ENCODE measurements around the gene CSF1R. TPM values are rescaled to one million over a fixed set of nuclear protein-coding genes. Genes with fewer than 3 reads are reported as not detected.

Gene CSF1R
- total RNA-seq, 3 donors from 2014 or later (not counting 1 experiment from before 2014, with no cell fraction given), result 4.9 to 39.0 (median 7.8) TPM

DNA sequence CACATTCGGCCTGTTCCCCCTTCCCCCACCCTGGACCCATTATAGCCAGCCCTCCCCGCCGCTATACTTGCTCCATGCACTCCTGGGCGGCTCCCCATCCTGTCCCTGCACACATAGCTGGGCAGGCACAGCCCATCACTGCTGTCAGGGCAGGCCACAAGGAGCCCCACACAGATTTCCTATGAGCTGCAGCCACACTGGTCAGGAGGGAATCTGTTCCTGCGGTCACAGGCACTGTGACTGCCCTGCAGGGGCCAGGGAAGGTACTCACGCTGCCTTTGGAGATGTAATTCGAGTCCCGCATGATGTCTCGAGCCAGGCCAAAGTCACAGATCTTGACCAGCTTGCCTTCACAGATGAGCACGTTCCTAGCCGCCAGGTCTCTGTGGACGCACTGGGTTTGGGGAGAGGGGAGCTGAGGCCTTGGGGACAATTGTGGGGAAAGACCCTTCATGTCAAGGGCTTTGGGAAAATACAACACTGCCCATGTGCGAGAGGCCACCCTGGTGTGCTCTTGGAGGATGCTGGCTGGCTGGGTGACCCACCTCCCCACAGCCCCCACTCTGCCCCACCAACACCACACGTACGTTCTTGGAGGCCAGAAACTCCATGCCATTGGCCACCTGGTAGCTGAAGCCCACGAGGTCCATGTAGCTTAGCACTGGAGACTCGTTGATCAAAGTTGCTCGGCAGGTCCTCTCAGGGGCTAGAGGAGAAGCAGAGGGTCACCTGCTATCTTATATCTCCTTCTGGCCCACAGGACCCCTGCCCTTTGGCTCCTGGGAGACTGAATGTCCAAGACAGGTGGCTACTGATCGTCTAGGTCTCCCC lies 34.5 kb upstream of the CSF1R start:
- intact Hi-C loops (cut with micrococcal nuclease), result no loop called here
- no peaks in the 10 kb centered on the region for H3K27me3 ChIP-seq (ENCODE audit: control insufficient read depth, insufficient read depth, low read length)
- 90% methylated on average over 19 of the region's 19 CpGs for WGBS (ENCODE audit: insufficient coverage)
- no peaks in the 10 kb centered on the region for H3K9me3 Mint-ChIP-seq
- H3K4me3 ChIP-seq (ENCODE audit: low read length), result no peak overlapping the region
- no peaks in the 10 kb centered on the region for H3K36me3 ChIP-seq (ENCODE audit: control insufficient read depth, insufficient read depth, low read length)
- no peak overlapping the region for H3K27ac Mint-ChIP-seq
- DNase-seq, result no peak
- H3K4me1 ChIP-seq (ENCODE audit: control insufficient read depth, insufficient read depth, low read length), result peaks cover 8% of the 10 kb centered on the region
- no peak for ATAC-seq
- peaks cover 4 to 5% of the 10 kb centered on the region in 2 donors for H3K4me1 Mint-ChIP-seq
- H3K27ac ChIP-seq (ENCODE audit: low read length), result no peak overlapping the region
- TF ChIP-seq, protein P1, sequence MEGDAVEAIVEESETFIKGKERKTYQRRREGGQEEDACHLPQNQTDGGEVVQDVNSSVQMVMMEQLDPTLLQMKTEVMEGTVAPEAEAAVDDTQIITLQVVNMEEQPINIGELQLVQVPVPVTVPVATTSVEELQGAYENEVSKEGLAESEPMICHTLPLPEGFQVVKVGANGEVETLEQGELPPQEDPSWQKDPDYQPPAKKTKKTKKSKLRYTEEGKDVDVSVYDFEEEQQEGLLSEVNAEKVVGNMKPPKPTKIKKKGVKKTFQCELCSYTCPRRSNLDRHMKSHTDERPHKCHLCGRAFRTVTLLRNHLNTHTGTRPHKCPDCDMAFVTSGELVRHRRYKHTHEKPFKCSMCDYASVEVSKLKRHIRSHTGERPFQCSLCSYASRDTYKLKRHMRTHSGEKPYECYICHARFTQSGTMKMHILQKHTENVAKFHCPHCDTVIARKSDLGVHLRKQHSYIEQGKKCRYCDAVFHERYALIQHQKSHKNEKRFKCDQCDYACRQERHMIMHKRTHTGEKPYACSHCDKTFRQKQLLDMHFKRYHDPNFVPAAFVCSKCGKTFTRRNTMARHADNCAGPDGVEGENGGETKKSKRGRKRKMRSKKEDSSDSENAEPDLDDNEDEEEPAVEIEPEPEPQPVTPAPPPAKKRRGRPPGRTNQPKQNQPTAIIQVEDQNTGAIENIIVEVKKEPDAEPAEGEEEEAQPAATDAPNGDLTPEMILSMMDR (IDR thresholded peaks at IDR 0.05), result no peak
- no peaks in the 10 kb centered on the region for H3K36me3 Mint-ChIP-seq
- H3K9me3 ChIP-seq (ENCODE audit: control insufficient read depth, insufficient read depth, low read length), result no peaks in the 10 kb centered on the region
- H3K4me3 Mint-ChIP-seq, result no peak overlapping the region
- no peaks in the 10 kb centered on the region for H3K27me3 Mint-ChIP-seq (ENCODE audit: low read depth in 2 of 2)

DNA sequence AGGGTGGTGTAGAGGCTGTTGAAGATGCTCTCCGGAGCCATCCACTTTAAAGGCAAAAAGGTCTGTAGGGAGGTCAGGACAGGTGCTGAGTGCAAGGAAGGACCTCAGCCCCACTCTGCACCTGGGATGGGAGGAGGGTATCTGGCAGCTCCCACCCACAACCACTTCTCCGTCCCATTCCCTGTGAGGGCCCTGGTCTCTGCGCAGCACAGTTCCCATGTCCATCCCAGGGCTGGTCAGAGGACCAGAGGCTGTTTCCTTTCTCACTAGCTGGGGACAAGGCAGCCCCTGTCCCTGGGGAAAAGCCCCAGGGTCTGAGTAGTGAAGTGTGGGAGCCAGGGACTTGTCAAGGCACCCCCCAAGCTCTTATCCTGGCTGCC lies 33.7 kb upstream of the CSF1R start:
- H3K4me3 ChIP-seq (ENCODE audit: low read length), result no peak overlapping the region
- H3K27me3 ChIP-seq (ENCODE audit: control insufficient read depth, insufficient read depth, low read length), result no peaks in the 10 kb centered on the region
- TF ChIP-seq, protein P1 (IDR thresholded peaks at IDR 0.05), result no peak
- no peak for DNase-seq
- Mint-ChIP-seq H3K27ac (no peak overlapping the region), H3K27me3 (ENCODE audit: low read depth in 2 of 2) (no peaks in the 10 kb centered on the region), H3K36me3 (no peaks in the 10 kb centered on the region), H3K4me3 (no peak overlapping the region), H3K9me3 (no peaks in the 10 kb centered on the region), H3K4me1 (peaks cover 4 to 5% of the 10 kb centered on the region in 2 donors)
- intact Hi-C loops (cut with micrococcal nuclease), result no loop called here
- H3K36me3 ChIP-seq (ENCODE audit: control insufficient read depth, insufficient read depth, low read length), result no peaks in the 10 kb centered on the region
- no peak for ATAC-seq
- no peak overlapping the region for H3K27ac ChIP-seq (ENCODE audit: low read length)
- no peaks in the 10 kb centered on the region for H3K9me3 ChIP-seq (ENCODE audit: control insufficient read depth, insufficient read depth, low read length)
- H3K4me1 ChIP-seq (ENCODE audit: control insufficient read depth, insufficient read depth, low read length), result peaks cover 8% of the 10 kb centered on the region
- WGBS (ENCODE audit: insufficient coverage), result 100% methylated on average over 3 of the region's 3 CpGs

DNA sequence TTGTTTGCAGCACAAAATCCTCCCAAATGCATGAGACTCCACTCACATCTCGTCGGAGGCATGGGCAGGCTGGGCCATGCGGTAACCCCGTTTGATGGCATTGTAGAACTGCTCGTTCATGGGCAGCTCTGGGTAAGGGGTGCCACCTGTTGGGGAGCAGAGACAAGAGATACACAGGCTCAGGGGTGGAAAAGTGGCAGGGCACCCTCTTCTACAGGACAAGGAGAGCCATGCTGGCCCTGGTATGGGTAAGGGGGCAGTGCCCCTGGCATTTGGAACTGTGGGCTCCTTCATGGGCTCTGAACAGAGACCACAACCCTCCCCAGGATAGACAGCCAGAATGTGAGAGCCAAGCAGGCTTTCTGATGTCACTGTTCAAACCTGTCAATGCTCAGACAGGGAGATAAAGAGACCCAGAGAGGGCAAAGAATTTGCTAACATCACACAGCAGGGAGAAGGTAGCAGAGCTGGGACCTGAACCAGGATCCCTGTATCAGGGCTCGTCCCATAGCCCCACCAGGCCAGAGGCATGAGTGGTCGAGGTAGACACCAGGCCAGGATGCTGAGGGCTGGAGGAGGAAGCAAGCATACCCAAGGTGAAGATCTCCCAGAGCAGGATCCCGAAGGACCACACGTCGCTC lies 33.2 kb upstream of the CSF1R start:
- no peaks in the 10 kb centered on the region for H3K27me3 ChIP-seq (ENCODE audit: control insufficient read depth, insufficient read depth, low read length)
- intact Hi-C loops (cut with micrococcal nuclease), result no loop called here
- Mint-ChIP-seq H3K27ac (no peak overlapping the region), H3K9me3 (no peaks in the 10 kb centered on the region), H3K36me3 (no peaks in the 10 kb centered on the region), H3K27me3 (ENCODE audit: low read depth in 2 of 2) (no peaks in the 10 kb centered on the region), H3K4me3 (no peak overlapping the region), H3K4me1 (peaks cover 4 to 5% of the 10 kb centered on the region in 2 donors)
- ATAC-seq, result no peak
- 70% methylated on average over 10 of the region's 10 CpGs for WGBS (ENCODE audit: insufficient coverage)
- DNase-seq, result no peak
- H3K36me3 ChIP-seq (ENCODE audit: control insufficient read depth, insufficient read depth, low read length), result no peaks in the 10 kb centered on the region
- H3K4me3 ChIP-seq (ENCODE audit: low read length), result no peak overlapping the region
- H3K9me3 ChIP-seq (ENCODE audit: control insufficient read depth, insufficient read depth, low read length), result no peaks in the 10 kb centered on the region
- H3K27ac ChIP-seq (ENCODE audit: low read length), result no peak overlapping the region
- peaks cover 8% of the 10 kb centered on the region for H3K4me1 ChIP-seq (ENCODE audit: control insufficient read depth, insufficient read depth, low read length)
- TF ChIP-seq, protein P1 (IDR thresholded peaks at IDR 0.05), result no peak
